Hematopoietic multipotent progenitor cell treated with erythropoietin and hydrocortisone succinate and interleukin-3 and kit ligand, for 17 days (in vitro differentiated cells): ENCODE results near the gene P2RX5.
A peak's percentile ranks its signal among the peaks of the same experiment; 100 is the strongest.
"Not testable (repeated sequence)": the region's sequence is repeated elsewhere in the genome, so short reads cannot be mapped to it uniquely, and the experiment has no call there.

Experiments used
- DNase-seq: peaks from one replicate; pipeline ENCODE4 v3.0.0-alpha.2; 2015; ENCODE audit warnings: low spot score

Gene P2RX5

DNA sequence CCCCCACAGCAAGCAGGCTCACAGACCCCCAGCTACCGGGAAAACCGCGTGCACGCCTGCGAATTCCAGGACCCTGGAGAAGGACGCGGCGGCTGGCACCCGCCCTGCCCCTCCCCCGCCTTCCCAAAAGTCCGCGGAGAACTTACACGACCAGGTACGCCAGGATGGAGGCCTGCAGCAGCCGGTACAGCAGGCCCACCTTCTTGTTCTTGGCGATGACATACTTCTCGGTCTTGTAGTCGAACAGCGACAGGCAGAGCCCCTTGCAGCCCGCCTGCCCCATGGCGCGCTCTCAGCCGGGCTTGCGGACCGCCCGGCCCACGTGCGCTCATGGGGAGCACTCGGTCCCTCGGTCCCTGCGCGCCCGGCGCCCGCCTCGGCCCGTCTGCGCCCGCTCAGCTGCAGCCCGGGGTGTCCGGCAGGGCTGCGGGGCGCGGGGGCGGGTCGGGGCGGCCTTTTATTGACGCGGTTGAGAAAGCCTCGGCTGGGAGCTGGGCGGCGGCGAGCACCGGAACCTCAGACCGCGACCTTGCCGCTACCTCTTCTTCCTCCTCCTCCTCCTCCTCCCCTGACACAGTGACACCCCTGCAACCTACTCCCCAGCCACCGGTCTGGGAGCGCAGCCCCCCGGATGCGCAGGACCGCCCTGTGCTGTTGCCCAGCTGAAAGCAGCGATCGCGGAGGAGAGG, at the start of gene P2RX5:
Gene P2RX5 (minus strand): TSS at position 433 of the 689 bp plus-strand sequence. CDS start 150 bp downstream, at position 283.
- no peak for DNase-seq

DNA sequence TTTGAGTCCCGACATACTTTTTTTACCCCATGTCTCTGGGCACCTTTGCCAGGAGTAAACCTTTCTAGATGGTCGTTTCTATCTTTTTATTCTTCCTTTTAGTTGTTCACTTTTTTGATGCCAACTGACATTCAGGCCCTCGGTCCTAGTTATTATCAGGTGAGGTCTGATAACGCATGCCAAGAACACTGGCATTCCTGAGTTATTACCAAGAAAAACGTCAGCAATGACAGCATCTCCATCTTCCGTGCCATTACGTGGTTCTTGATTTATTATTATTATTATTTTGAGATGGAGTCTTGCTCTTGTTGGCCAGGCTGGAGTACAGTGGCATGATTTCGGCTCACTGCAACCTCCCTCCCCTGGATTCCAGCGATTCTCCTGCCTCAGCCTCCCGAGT, 49.1 kb upstream of the P2RX5 start:
- no peak for DNase-seq

- no peak for DNase-seq
Observed at GRCh38 chr17:3744014-3744413, 48.1 kb upstream of the P2RX5 start.

DNA sequence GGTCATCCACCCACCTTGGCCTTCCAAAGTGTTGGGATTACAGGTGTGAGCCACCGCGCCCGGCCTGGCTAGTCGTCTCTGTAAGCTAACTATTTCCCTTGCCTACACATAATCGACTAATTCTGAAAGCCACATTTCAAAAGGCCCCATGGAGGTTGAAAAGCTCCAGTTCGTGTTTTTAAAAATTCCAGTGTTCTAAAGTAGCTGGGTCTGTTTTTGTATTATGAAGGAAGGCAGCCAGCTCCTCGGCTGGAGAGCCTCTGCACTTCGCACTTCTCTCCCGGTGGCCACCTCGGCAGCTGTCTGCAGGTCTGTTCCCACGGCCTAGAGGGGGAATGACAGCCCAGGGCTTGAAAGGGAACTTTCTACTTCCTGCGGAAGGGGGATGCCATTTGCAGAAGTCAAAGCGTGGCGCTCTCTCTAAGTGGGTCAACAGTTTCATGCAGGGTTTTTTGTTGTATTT, 44.7 kb upstream of the P2RX5 start:
- DNase-seq, result no peak

- DNase-seq, result no peak
Observed at GRCh38 chr17:3739422-3740124, 43.6 kb upstream of the P2RX5 start.

GRCh38 chr17:3738562-3739295, 42.8 kb upstream of the P2RX5 start:
- no peak for DNase-seq

DNA sequence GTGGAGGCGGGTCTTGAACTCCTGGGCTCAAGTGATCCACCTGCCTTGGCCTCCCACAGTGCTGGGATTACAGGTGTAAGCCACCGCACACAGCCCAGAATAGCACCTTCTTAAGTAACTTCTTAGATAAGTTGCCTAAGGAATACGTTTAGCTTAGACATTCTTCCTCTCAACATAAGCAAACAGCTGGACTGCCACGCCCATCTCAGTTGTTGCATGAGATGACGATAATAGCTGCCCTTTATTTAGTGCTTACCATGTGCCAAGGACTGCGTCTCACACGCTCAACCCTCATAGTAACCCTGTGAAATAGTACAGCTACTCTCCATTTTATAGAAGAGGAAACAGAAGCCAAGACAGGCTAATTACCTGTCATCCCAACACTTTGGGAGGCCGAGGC, 39.6 kb upstream of the P2RX5 start:
- no peak for DNase-seq

- DNase-seq, result not testable (repeated sequence)
Observed at GRCh38 chr17:3734911-3735276, 38.9 kb upstream of the P2RX5 start.

DNA sequence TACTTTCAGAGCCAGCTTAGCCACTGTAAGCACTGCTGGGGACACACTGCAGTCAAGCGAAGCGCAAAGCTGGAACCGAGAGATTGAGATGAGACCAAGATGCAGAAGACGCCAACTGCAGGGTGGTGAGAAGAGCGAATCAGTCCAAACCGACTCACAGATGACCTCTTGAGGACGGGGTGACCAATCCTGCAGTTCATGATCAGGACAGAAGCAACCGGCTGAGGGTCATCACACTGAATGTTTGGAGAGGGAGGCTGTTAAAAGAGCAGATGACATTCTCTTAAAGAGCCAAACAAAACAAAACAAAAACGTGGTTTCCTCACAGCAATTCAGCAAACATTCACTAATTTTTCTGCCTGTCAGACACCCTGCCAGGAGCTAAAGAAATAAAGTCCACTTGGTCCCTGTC, 36.3 kb upstream of the P2RX5 start:
- no peak for DNase-seq

- no peak for DNase-seq
Observed at GRCh38 chr17:3730881-3731429, 35.0 kb upstream of the P2RX5 start.

GRCh38 chr17:3729881-3730280, 33.9 kb upstream of the P2RX5 start:
- no peak for DNase-seq

DNA sequence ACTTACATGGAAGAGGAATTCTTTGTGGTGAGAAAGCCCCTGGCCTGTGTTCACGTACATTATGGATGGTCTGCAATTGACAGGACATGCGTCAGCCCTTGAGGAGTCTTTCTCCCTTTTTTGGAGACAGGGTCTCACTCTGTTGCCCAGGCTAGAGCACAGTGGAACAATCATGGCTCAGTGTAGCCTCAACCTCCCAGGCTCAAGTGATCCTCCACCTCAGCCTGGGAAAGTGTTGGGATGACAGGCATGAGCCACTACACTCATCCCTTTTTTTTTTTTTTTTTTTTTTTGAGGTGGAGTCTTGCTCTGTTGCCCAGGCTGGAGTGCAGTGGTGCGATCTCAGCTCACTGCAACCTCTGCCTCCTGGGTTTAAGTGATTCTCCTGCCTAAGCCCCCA, 32.1 kb upstream of the P2RX5 start:
- not testable (repeated sequence) for DNase-seq

GRCh38 chr17:3727041-3727440, 31.1 kb upstream of the P2RX5 start:
- DNase-seq, result no peak

- no peak for DNase-seq
Observed at GRCh38 chr17:3724378-3725077, 28.6 kb upstream of the P2RX5 start.

GRCh38 chr17:3723556-3724377, 27.8 kb upstream of the P2RX5 start, which contains the start of gene HASPIN:
Gene HASPIN, plus strand, starts transcription at chr17:3723903. Its CDS starts 33 bp downstream, at chr17:3723936.
- peak; percentile 96 for DNase-seq

DNA sequence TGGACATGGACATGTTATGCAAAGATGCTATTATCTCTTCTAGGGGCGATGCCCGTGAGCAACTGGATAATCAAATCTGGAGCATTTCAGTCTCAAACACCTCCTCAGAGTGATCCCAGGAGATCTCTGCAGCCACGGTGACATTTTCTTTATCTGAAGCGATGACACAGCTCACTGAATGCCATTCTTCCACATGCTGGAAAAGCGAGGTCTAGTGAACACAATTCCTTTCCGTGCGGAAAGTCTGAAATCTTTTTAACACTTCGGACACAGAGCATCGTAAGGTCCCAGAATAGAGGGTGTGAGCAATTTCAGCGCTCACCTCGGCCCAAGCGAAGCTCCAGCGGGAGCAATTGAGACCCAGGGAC, 27.2 kb upstream of the P2RX5 start:
- no peak for DNase-seq

DNA sequence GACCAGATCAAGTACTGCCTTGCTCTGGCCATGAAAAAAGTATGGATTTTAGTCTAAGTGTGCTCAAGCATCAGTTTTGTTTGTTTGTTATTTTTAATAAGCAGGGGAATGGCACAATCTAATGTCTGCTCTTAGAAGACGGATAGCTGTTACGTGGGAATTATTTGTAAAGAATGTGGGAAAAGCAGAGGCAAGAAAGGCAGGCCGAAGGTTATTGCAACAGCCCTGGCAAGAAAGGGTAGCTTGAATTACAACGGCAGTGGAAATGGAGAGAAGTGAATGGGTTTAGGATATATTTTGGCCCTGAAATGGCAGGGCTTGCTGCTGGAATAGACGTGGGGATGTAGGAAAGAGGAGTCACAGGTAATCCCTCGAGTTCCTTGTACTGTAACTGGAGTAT, 26.8 kb upstream of the P2RX5 start:
- no peak for DNase-seq

DNA sequence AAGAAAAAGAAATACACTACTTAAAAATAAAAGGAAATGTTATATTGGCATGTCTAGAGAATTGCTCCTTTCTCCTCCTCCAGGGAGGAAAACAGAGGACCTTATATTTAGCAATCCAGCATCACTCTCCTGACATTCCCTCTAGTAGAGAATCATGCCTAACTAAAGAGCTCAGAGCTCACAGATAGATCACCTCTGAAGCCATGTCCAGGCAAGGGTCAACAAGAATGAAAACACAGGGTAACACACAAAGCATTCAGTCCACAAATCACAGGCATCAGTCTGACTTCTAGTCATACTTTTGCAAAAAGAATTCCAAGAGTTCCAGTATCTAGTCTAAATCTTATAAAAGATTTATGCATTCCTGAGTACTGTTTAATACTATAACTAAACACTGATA, 23.3 kb upstream of the P2RX5 start:
- DNase-seq, result no peak

- DNase-seq, result no peak
Observed at GRCh38 chr17:3718201-3718600, 22.2 kb upstream of the P2RX5 start.

DNA sequence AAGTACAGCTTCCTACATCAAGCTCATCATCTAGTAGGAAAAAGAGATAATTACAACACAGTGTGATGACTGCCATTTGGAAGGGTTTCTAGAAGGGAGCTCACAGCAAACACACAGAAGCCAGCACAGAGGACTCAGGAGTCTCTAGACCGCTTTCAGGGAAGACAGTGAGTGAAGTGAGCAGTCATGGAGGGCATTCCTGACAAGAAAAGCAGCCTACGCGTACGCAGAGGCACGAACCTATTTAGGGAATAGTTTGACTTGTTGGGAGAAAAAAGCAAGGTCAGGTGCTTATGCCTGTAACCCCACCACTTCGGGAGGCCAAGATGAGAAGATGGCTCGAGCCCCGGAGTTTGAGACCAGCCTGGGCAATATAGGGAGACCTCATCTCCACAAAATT, 19.3 kb upstream of the P2RX5 start:
- no peak for DNase-seq

- DNase-seq, result no peak
Observed at GRCh38 chr17:3712811-3713463, 17.0 kb upstream of the P2RX5 start.
